ENCODE measurements around the gene DNAH6. TPM values are rescaled to one million over a fixed set of nuclear protein-coding genes. Genes with fewer than 3 reads are reported as not detected.

The DNAH6 gene
- total RNA-seq, 3 donors from 2014 or later = 2.3 to 4.1 (median 3.0) TPM

- Histone ChIP-seq H3K36me3 (no peaks in the 10 kb centered on the region), H3K4me3 (no peak overlapping the region), H3K27me3 (no peaks in the 10 kb centered on the region), H3K27ac (no peak overlapping the region), H3K9me3 (no peaks in the 10 kb centered on the region), H3K4me1 (no peaks in the 10 kb centered on the region)
- intact Hi-C loops (cut with DNase I; ENCODE audit: low total_unique reads) = no loop called here
- DNase-seq (ENCODE audit: low spot score in 2 of 2) = no peak
- TF ChIP-seq POLR2AphosphoS5 (IDR thresholded peaks at IDR 0.05) (no peak), CTCF (IDR thresholded peaks at IDR 0.05) (no peak), POLR2A (IDR thresholded peaks at IDR 0.05) (no peak)
These were observed 10.3 kb downstream of the DNAH6 start for GRCh38 chr2:84526562-84526961.

GRCh38 chr2:84527137-84528129 is 11.1 kb downstream of the DNAH6 start:
- TF ChIP-seq POLR2A (IDR thresholded peaks at IDR 0.05) = no peak
- TF ChIP-seq POLR2AphosphoS5 (IDR thresholded peaks at IDR 0.05) = no peak
- TF ChIP-seq CTCF (IDR thresholded peaks at IDR 0.05) = no peak
- no peak for DNase-seq (ENCODE audit: low spot score in 2 of 2)
- Histone ChIP-seq H3K27me3 (no peaks in the 10 kb centered on the region), H3K4me1 (no peaks in the 10 kb centered on the region), H3K27ac (no peak overlapping the region), H3K9me3 (no peaks in the 10 kb centered on the region), H3K36me3 (no peaks in the 10 kb centered on the region), H3K4me3 (no peak overlapping the region)
- intact Hi-C loops (cut with DNase I; ENCODE audit: low total_unique reads) = no loop called here

GRCh38 chr2:84532291-84532690 is 16.0 kb downstream of the DNAH6 start:
- Histone ChIP-seq H3K27ac (no peak overlapping the region), H3K4me3 (no peak overlapping the region), H3K27me3 (no peaks in the 10 kb centered on the region), H3K4me1 (no peaks in the 10 kb centered on the region), H3K36me3 (no peaks in the 10 kb centered on the region), H3K9me3 (no peaks in the 10 kb centered on the region)
- TF ChIP-seq CTCF (IDR thresholded peaks at IDR 0.05) = no peak
- TF ChIP-seq POLR2AphosphoS5 (IDR thresholded peaks at IDR 0.05) = no peak
- TF ChIP-seq POLR2A (IDR thresholded peaks at IDR 0.05) = no peak
- DNase-seq (ENCODE audit: low spot score in 2 of 2) = no peak
- intact Hi-C loops (cut with DNase I; ENCODE audit: low total_unique reads) = no loop called here

GRCh38 chr2:84534225-84534624 is 17.9 kb downstream of the DNAH6 start:
- no peak for DNase-seq (ENCODE audit: low spot score in 2 of 2)
- intact Hi-C loops (cut with DNase I; ENCODE audit: low total_unique reads) = no loop called here
- Histone ChIP-seq H3K4me3 (no peak overlapping the region), H3K36me3 (no peaks in the 10 kb centered on the region), H3K9me3 (no peaks in the 10 kb centered on the region), H3K27me3 (no peaks in the 10 kb centered on the region), H3K4me1 (no peaks in the 10 kb centered on the region), H3K27ac (no peak overlapping the region)
- TF ChIP-seq POLR2AphosphoS5 (IDR thresholded peaks at IDR 0.05) = no peak

- no peak for DNase-seq (ENCODE audit: low spot score in 2 of 2)
- Histone ChIP-seq H3K36me3 (no peaks in the 10 kb centered on the region), H3K9me3 (no peaks in the 10 kb centered on the region), H3K27ac (no peak overlapping the region), H3K4me1 (no peaks in the 10 kb centered on the region), H3K27me3 (no peaks in the 10 kb centered on the region), H3K4me3 (no peak overlapping the region)
- TF ChIP-seq POLR2AphosphoS5 (IDR thresholded peaks at IDR 0.05) (no peak), CTCF (IDR thresholded peaks at IDR 0.05) (no peak), POLR2A (IDR thresholded peaks at IDR 0.05) (no peak)
- intact Hi-C loops (cut with DNase I; ENCODE audit: low total_unique reads) = no loop called here
These were observed 21.0 kb downstream of the DNAH6 start for GRCh38 chr2:84537251-84537650.
